GM21423 (cell line): Measurements from ENCODE around the gene SIM2.

Source experiments
- ATAC-seq: cut with Tn5 transposase; IDR thresholded peaks from one replicate; pipeline ENCODE4 v1.9.1; 2021; ENCODE audit warnings: mild to moderate bottlenecking, moderate library complexity; ENCODE audit not compliant: unreplicated experiment

The SIM2 gene

GRCh38 chr21:36684957-36685714 is 13.8 kb upstream of the SIM2 start:
- ATAC-seq: no peak

GRCh38 chr21:36686955-36687354 is 12.0 kb upstream of the SIM2 start:
- no peak for ATAC-seq

- ATAC-seq: no peak
These were observed 10.6 kb upstream of the SIM2 start for GRCh38 chr21:36688324-36688723.

GRCh38 chr21:36689324-36689723 is 9.6 kb upstream of the SIM2 start:
- no peak for ATAC-seq

GRCh38 chr21:36690628-36691554 is 8.0 kb upstream of the SIM2 start:
- ATAC-seq: no peak

GRCh38 chr21:36691555-36692041 is 7.3 kb upstream of the SIM2 start:
- no peak for ATAC-seq

GRCh38 chr21:36692114-36692834 is 6.6 kb upstream of the SIM2 start:
- no peak for ATAC-seq

- ATAC-seq: no peak
These were observed 6.0 kb upstream of the SIM2 start for GRCh38 chr21:36692835-36693488.

- ATAC-seq: no peak
These were observed 5.4 kb upstream of the SIM2 start for GRCh38 chr21:36693489-36694030.

GRCh38 chr21:36694031-36694515 is 4.8 kb upstream of the SIM2 start:
- no peak for ATAC-seq

- ATAC-seq: no peak
These were observed 4.2 kb upstream of the SIM2 start for GRCh38 chr21:36694593-36695282.

GRCh38 chr21:36695283-36695634 is 3.7 kb upstream of the SIM2 start:
- ATAC-seq: no peak

GRCh38 chr21:36695671-36696389 is 3.1 kb upstream of the SIM2 start:
- no peak for ATAC-seq

GRCh38 chr21:36696390-36697059 is 2.4 kb upstream of the SIM2 start:
- no peak for ATAC-seq

GRCh38 chr21:36697060-36697850 is 1.7 kb upstream of the SIM2 start:
- no peak for ATAC-seq

GRCh38 chr21:36697851-36698384 is 997 bp upstream of the SIM2 start:
- no peak for ATAC-seq

- no peak for ATAC-seq
These were observed 432 bp upstream of the SIM2 start for GRCh38 chr21:36698385-36698980.
